HuH-7 (cell line): ENCODE measurements around the gene CFAP65.
A peak's percentile ranks its signal among the peaks of the same experiment; 100 is the strongest.

Source experiments
- DNase-seq: peaks from one replicate; pipeline ENCODE4 v3.0.0; 2011; ENCODE audit warnings: low spot score

The CFAP65 gene

DNA sequence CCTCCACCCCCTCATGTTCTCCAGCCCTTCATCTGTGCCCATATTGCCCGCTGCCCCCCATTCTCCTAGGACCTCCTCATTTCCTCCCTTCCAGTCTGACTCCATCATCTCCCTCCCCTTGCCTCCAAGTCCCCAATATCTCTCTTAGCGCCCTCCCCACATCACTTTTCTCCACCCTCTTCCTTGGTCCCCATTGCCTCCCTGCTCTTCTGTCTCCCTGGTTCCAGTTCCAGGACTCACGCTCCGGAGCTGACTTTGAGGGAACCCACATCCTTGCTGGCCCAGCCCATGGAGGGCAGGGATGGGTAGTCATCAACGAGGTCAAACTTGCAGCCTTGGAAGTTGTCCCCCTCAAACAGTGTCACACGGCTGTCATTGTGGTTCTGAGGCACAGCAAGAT, 50.7 kb downstream of the CFAP65 start:
- no peak for DNase-seq

DNA sequence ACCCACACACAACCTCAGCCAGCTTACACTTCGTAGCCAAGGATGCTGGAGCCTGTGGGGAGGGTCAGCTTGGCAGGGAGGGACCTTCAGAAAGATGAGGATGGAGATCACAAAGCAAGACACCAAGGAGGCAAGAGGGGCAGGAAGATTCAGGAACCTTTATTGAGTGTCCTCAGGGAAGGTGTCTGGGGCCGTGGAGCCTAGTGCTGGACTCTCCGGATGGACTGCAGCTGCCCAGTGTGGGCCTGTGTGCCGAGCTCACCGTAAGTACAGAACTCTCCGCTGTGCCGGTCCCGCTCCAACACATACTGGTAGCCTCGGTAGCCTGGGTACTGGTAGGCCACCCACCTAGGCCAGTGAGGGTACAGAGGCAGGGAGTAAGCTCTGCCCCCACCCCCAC, 51.3 kb downstream of the CFAP65 start:
- no peak for DNase-seq

DNA sequence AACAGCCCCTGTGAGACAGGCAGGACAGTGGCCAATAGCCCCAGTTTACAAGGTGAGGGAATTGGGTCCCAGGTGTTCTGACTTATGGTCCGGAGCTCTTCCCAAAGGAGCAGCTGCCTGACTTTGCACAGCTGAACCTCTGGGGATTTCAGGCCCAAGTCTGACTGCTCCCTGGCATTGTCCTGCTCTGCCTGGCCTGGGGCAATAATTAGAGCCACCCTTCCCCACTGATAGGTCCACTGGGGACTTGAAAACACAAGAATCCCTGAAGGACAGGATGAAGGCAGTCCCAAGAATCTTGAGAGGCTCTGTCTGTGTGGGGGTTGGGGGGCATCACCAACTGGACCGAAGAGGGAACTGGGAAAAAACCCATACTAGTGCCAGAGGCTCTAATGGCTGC, 52.7 kb downstream of the CFAP65 start:
- no peak for DNase-seq

- no peak for DNase-seq
These were observed 53.2 kb downstream of the CFAP65 start for GRCh38 chr2:218988164-218988563.

DNA sequence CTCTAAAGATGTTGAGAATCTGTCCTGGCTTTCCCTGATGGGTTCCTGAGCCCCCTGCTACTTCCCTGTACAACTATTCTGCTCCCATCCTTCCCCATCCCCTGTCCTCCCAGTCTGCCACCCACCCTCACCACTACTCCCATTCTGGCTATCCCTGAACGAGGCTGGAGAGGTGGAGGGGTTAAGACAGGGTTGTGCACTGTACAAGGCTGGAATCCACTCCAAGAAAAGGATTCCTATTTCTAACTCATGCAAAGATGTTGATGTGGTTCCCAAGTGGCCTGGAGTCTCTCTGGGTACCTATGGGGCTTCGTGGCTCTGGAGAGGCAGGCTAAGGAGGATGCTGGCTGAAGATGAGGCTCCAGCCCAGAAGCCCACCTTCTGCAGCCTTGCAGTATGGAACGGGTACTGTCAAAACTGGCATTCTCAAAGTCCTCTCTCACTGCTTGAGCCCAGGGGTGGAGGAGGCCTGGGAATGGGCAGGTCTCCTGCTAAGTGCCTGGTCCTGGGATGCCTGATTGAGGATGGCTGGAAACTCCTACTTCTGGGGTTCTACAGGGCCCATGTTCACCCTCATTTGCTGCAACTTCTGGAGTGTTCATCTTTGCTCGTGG, 55.1 kb downstream of the CFAP65 start:
- DNase-seq = no peak

GRCh38 chr2:218985325-218986091, 55.8 kb downstream of the CFAP65 start:
- no peak for DNase-seq

DNA sequence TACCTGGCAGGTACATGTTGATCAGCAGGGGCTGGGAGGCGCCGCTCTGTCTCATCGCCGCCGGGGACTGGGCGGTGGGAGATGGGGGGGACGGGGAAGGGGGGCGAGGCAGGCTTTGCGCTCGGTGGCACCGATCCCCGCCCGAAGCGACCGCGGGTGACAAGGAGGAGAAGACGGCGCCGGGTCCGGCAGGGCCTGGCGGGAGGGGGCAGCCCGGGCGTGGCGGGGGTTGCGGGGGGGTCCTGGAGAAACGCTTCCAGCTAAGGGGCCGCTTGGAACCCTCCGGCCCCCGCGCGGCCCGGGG, 56.3 kb downstream of the CFAP65 start, which contains the start of gene FEV:
Gene FEV (minus strand): TSS at position 164 of the 304 bp plus-strand sequence. CDS start 109 bp downstream, at position 55.
- no peak for DNase-seq

DNA sequence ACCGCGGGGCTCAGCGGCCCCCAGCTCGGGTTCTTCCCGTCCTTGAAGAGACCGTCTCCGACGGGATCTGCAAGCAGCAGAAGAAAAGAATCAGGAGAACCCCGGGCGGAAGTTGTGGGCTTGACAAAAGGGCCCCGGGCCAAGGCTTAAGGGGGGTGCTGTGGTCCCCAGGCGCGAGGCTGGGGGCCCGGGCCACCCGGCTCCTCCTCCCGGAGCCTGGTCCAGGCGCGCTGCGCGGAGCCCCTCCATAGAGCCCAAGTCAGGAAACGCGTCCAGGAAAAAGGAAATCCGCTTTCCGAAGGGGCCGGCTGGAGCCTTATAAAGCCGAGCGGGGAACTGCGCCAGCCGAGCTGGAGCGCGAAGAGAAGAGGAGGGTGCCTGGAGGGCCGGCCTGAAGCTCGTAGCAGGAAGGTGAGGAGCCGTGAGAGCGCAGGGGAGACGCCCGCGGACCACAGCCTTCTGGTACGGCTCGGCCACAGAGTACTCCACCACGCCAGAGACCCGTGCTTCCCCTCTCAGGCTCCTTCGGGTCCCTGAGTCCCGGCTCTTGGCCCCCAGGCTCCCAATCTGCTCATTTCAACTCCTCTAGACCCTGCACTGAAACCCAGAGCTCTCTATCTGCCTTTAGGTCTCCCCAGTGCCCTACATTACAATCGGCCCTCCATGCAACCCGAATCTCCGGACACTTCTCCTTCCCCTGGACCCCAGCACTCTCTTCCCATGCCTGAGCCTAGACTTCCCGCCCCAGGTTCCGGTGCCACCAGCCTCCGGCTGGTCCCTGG, 56.9 kb downstream of the CFAP65 start:
- no peak for DNase-seq

- no peak for DNase-seq
These were observed 57.4 kb downstream of the CFAP65 start for GRCh38 chr2:218983934-218984238.

DNA sequence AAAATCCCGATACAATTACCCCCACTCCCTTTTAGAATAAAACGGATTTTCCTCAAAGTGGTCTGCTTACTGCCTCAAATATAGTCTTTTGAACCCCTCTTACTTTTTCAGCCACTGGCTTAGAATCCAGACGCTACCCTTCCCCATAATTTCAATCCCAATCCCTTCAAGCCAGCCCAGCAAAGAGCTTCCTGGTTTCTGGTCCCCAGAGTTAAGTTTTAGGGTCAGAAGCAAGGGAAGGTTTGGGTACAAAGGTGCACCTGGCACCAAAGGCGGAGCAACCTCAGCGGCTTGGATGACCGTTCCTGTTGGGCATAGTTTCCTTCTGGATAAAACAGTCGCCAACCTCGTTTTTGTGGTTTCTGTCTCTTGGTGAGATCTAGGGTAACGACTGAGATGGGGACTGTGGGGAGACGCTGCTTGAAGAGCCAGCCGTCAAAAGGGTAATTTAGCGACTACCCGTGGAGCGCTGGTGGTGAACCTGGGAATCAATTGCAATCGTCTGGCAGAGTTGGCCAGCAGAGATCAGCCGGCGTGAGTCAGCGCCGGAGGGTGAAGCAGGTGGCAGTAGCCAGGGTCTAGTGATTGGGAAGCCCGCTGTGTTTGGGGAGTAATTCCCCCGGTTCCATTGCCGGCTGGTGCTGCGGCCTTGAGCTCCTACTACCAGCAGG, 57.9 kb downstream of the CFAP65 start:
- no peak for DNase-seq

- no peak for DNase-seq
These were observed 58.6 kb downstream of the CFAP65 start for GRCh38 chr2:218982586-218983262.

DNA sequence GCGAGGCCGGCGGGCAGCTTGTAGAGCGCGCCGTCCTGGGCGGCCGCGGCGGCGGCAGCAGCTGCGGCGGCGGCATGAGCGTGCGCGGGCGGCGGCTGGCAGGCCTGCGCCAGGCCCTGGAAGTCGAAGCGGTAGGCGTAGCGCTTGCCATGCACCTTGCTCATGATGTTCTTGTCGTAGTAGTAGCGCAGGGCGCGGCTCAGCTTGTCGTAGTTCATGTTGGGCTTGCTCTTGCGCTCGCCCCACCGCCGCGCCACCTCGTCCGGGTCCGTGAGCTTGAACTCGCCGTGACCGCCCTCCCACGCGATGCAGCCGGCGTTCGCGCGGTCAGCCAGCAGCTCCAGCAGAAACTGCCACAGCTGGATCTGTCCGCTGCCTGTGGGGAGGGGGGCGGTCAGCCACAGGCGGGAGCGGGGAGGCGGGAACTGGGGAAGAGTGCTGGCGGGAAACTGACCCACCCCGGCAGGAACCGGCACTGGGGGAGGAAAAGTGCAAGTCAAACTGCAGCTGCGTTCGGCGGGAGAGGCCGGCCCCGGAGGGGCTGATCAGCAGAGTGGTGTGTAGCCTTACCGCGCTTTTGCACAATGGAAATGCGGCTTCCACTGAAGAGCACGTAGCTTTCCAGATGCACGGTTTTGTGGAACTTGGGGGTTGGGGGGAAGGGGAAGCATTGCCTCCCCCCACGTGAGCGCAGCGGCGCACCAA, 59.3 kb downstream of the CFAP65 start:
- DNase-seq = no peak

- DNase-seq = no peak
These were observed 59.9 kb downstream of the CFAP65 start for GRCh38 chr2:218981390-218981880.

DNA sequence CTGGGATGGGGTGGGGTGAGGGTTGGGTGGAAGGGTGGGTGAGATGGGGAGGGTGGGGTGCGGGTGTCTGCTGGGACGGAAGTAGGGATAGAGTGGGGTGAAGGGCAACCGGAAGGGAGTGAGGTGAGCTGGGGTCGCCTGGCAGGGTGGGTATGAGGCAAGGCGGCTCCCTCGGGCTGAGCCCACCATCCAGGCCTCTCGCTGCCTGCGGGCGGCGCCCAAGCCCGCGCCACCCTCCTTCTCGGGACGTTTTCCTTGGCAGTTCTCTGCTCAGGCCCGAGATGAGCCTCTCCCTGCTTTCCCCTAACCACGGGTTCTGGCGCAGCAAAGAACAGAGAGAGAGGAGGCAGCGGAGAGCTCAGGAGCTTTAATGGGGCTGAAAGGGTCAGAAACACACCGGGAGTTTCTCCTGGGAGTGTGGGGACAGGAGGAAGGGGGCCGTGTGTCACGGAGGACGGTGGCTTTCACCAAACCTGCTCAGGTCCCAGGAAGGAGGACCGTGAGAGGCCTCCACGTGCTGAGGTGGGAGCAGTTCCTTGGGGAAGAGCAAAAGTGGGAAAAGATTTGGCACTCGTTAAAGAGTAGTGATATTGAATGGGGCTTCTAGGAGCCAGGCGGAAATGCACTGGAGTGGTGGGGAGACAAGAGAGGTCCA, 60.5 kb downstream of the CFAP65 start:
- no peak for DNase-seq

- DNase-seq = peak; percentile 89
These were observed 61.2 kb downstream of the CFAP65 start for GRCh38 chr2:218979846-218980734.

DNA sequence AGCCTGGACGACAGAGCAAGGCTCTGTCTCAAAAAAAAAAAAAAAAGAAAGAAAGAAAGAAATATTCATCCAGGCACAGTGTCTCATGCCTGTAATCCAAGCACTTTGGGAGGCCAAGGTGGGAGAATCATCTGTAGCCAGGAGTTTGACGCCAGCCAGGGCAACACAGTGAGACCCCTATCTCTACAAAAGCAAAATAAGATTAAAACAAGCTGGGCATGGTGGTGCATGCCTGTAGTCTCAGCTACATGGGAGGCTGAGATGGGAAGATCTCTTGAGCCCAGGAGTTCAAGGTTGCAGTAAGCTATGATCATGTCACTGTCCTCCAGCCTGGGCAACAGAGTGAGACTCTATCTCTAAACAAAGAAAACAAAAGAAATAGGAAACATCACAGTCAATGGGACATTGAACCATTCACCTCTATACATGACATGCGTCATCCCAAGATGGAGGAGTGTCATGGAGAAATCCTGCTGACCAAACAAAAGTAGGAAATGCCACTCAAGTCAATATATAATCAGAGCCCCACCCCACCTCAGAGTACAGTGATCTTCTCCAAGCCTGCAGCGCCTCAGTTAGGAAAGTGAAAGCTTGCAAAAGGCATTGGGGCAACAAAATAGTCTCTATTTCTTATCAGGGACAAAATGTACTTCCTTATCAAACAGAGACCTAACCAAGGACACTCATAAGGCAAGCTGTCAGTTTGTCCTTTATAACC, 66.1 kb downstream of the CFAP65 start:
- no peak for DNase-seq

GRCh38 chr2:218970894-218971293, 70.4 kb downstream of the CFAP65 start:
- DNase-seq = no peak

GRCh38 chr2:218964041-218964771, 77.1 kb downstream of the CFAP65 start:
- DNase-seq = no peak
